GM23248 (cell line): Measurements from ENCODE around the gene TEPSIN.

Experiments
- EZH2 ChIP-seq: fragments of 200-600 bp; sonication (generic); IDR thresholded peaks from 2 replicates; pipeline ENCODE4 v1.6.1; 2018; ENCODE audit warnings: antibody characterized with exemption, mild to moderate bottlenecking; ENCODE audit not compliant: insufficient read depth, poor library complexity, severe bottlenecking
- EZH2phosphoT487 ChIP-seq: fragments of 200-600 bp; sonication (generic); IDR thresholded peaks from 2 replicates; pipeline ENCODE4 v1.6.1; 2018; ENCODE audit warnings: antibody characterized with exemption, moderate library complexity, mild to moderate bottlenecking, low read depth; ENCODE audit not compliant: insufficient read depth

GRCh38 chr17:81241203-81241602, 2.3 kb upstream of the TEPSIN start:
- TF ChIP-seq EZH2: no peak
- no peak for TF ChIP-seq EZH2phosphoT487
